Stimulated activated CD8-positive, alpha-beta memory T cell treated with anti-CD3 and anti-CD28 coated beads, Interleukin-12 subunit alpha, Interleukin-12 subunit beta, amount 100 ng/mL, for 24 hours (primary cell): Measurements from ENCODE around the gene SLC30A2.

Experiments
- DNase-seq: peaks from one replicate; pipeline ENCODE4 v3.0.0-alpha.2; 2020; ENCODE audit errors: extremely low read depth

SLC30A2 gene

GRCh38 chr1:26023009-26023408 is 22.9 kb downstream of the SLC30A2 start:
- no peak for DNase-seq

DNA sequence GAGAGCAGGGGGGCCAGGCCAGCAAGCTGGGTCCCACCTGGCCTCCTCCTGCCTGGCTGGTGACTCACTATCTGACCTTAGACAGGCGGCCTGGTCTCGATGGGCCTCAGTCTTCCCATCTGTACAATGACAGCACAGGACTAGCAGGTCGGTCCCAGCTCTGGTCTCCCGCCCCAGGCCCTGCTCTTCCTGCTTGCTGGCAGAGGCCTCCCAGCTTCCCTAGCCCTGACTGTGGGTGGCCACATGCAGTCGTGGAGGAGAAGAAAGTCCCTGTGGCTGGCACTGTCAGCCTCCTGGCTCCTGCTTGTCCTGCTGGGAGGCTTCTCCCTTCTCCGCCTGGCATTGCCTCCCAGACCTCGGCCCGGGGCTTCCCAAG is 23.5 kb downstream of the SLC30A2 start:
- no peak for DNase-seq

GRCh38 chr1:26021647-26022403 is 24.1 kb downstream of the SLC30A2 start, which contains the start of gene EXTL1:
Gene EXTL1 (plus strand): TSS chr1:26021775. CDS start chr1:26022647, 872 bp downstream.
- DNase-seq = no peak

DNA sequence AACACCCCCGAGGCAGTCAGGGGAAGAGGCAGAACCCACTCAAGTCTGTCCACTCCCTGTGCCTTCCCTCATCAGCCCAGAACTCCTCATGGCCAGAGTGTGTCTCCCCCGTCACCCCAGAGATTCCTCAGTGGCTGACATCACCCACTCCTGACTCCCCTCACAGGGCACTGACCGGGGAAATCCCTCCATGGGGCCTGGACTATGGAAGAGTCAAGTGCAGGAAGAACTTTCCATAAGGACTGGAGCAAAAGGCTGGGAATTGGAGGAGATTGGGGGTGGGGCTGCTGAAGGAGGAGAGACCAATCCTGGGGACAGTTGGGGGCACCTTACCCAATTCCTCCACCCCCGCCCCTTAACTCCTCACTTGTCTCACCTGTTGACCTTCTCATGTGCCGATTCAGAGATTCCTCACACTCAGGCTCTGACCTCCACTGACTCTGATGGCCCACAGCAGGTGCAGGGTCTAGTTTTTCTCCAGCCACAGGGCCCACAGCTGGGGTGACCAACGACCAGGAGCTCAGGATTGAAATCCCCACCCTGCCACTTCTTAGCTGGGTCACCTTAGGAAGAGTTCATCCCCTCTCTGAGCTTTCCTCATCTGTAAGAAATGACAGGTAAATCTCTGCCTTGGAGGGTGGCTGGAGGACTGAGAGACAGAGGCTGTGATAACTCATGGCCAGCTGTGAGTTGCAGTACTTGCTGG is 24.8 kb downstream of the SLC30A2 start:
- DNase-seq = no peak

DNA sequence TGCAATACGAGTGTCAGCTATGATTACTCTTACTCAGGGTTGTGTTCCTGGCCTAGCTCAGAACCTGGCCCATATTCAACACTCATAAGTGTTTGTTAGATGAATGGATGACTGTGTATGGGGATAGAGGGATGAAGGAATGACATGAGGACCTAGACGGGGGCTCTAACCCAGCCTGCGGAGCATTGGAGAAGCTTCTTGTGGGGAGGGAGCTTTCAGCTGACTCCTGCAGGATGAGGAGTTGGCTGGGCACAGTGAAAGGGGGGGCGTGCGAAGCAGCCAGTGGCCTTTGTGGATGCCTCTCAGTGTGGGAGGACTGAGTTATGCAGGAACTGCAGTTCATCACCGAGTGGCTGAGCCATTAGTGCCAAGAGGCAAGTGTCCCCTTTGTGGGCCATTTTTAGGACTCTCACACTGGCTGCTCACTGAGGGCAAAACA is 25.6 kb downstream of the SLC30A2 start:
- no peak for DNase-seq

- no peak for DNase-seq
Observed at GRCh38 chr1:26019641-26020315, 26.1 kb downstream of the SLC30A2 start.

- DNase-seq = no peak
Observed at GRCh38 chr1:26017606-26018005, 28.3 kb downstream of the SLC30A2 start.

- DNase-seq = no peak
Observed at GRCh38 chr1:26016953-26017545, 28.9 kb downstream of the SLC30A2 start.

DNA sequence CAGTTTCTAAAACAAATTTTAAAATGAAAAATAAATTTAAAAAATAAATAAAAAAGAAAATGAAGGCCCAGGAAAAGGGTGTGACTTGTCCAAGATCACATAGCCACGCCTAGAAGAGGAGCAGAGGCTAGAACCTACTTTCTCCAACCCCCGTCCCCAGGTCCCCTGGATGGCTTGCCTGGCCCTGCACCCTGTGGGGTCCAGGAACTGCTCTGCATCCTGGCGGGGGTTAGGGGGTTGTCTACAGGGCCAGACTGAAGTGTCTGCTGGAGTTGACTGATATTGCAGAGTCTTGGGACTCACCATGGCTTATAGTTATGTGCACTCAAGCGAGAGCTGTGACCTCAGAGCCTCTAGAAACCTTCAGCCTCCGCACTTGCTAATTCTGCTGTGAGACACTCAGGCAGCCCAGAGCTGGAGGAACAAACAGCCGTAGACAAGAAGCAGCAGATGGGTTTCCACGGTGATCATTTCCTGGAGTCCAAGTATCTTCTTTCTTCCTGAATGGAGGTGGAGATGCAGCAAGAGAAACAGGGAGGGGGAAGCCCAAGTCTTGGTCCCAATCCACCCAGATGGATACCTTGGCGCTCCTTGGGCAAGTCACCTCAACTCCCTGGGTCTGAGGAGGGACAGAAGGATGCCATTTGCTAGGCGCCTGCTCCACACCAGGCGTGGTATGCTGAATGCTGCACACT is 29.5 kb downstream of the SLC30A2 start:
- no peak for DNase-seq

DNA sequence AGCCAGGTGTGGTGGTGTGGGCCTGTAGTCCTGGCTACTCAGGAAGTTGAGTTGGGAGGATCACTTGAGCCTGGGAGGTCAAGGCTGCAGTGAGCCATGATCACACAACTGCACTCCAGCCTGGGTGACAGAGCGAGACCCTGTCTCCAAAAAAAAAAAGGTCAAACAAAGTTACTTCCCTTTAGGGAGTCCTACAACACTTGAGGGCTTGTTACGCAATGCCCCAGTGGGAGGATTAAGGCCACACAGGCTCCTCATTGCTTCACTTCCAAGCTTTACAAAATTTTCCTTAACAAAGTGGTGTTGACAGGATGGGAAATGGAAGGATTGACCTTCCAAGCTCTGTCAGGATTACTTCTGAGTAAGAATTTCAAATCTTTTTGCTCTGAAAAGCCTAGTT is 30.6 kb downstream of the SLC30A2 start:
- DNase-seq = no peak

DNA sequence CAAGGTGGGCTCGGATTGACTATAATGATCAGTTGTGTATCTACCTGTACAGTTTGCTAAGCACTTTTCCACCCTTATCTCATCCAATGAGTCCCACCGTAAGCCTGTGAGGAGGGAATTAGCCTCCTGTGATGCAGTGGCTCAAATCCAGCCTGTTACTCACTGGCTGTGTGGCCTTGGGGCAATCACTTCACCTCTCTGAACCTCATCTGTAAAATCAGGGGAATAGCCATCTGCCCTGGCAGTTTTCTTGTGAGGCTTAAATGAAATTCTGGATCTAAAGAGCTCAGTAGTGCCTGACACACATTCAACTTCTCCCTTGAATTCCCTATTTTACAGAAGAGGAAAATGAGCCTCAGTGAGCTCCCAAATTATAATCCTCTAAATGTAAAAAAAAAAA is 31.7 kb downstream of the SLC30A2 start:
- no peak for DNase-seq

DNA sequence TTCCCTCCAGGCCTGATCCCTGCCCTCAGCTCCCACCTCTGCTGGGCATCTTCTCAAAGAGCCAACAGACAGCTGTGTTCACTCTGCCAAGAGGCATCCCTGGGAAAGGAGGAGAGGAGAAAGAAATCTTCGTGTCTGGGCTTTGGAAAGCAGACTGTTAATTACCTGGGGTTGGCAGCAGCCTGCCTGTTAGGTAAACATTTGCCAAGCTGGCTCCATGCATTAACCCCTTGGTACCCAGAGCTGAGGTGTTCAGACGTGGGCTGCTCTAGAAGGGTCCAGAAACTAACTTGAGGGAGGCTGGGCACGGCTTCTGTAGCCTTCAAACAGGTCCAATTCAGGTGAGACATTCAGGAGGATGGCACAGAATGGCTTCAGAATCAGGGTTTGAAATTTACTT is 33.1 kb downstream of the SLC30A2 start:
- no peak for DNase-seq

DNA sequence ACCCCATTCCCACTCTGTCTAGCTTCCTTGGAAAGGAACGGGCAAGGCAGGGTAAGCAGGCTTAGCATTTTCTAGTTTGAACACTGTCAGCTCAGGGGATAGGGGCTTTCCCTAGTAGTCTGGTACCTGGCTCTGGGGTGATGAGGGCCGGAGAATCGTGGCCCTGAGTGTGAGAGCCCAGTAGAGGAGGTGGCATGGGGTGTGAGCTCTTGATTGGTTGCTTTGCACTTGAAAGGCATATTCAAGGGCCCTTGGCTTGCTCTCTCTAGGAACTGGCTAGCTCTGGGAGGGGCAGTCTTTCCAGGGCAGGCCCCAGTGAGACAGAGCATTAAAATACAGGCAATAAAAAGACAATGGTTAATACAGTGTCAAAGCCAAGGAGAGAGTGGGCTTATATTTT is 35.1 kb downstream of the SLC30A2 start:
- DNase-seq = no peak

- DNase-seq = no peak
Observed at GRCh38 chr1:26009796-26010447, 36.0 kb downstream of the SLC30A2 start.

- no peak for DNase-seq
Observed at GRCh38 chr1:26006710-26007109, 39.2 kb downstream of the SLC30A2 start.

DNA sequence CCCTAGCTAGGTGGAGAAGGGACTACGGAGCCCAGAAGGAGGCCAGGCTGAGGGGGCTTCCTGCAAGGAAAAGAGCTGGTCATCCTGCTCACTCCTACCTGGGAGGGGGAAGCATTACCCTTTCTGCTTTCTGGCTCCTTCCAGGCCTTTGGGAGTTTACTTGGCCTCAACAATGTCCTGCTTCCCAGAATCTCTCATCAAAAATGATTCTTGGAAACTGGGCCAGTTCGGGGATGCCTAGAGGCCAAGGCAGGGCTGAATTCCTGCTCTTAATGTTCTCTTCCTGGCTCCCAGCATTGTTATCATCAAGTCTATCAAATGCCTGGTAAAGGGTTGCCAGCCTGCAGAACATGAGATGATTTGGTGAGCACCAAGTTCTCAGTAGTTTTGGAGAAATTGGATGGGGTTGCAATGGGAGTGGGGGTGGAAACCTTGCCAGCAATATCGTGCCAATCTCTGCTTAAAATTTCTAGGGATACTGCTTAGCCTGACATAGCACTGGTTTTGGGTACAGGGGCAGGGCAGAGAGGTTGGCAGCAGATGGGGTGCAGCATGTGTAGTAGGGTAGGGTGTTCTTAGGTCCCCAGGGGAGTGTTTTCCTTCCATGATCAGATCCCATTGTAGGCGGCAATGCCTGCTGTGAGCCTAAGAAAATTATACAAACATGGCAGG is 40.3 kb downstream of the SLC30A2 start:
- DNase-seq = no peak

- DNase-seq = no peak
Observed at GRCh38 chr1:26003756-26004155, 42.2 kb downstream of the SLC30A2 start.

GRCh38 chr1:26003262-26003661 is 42.7 kb downstream of the SLC30A2 start:
- DNase-seq = no peak

GRCh38 chr1:25999041-25999800 is 46.7 kb downstream of the SLC30A2 start:
- DNase-seq = no peak
